ENCODE measurements around the gene CMKLR1. TPM values are rescaled to one million over a fixed set of nuclear protein-coding genes. Genes with fewer than 3 reads are reported as not detected.

CMKLR1 gene
- total RNA-seq, 1 experiment from 2014 or later, result 0.15 TPM

- ATAC-seq, result no peak
- no peak overlapping the region for H2AFZ ChIP-seq (ENCODE audit: low read depth, low read length, poor library complexity, severe bottlenecking)
- H3K27me3 ChIP-seq (ENCODE audit: insufficient read depth, low read length), result peaks cover 16% of the 10 kb centered on the region; the same call in 1 of the 2 replicates
- RAD21 ChIA-PET (ENCODE audit: low non-redundant PET in 1 of 2, low total read pairs in 2 of 2, uncharacterized antibody in 2 of 2, unreplicated experiment in 2 of 2), result no interaction called here
- BruUV-seq (replicated peaks), result no TSS peak
- TF ChIP-seq POLR2AphosphoS5 (IDR thresholded peaks at IDR 0.05; ENCODE audit: low read depth, low read length) (no peak), ATF3 (IDR thresholded peaks at IDR 0.05) (no peak), EZH2 (IDR thresholded peaks at IDR 0.05) (no peak), EGR1 (IDR thresholded peaks at IDR 0.05; ENCODE audit: low read depth) (no peak), SP1 (IDR thresholded peaks at IDR 0.05; ENCODE audit: low read depth) (no peak), ZBTB33 (IDR thresholded peaks at IDR 0.05; ENCODE audit: extremely low read depth, insufficient replicate concordance, low read length) (no peak), ZFX (IDR thresholded peaks at IDR 0.05) (no peak), JUND (IDR thresholded peaks at IDR 0.05) (no peak), TCF7L2 (IDR thresholded peaks at IDR 0.05; ENCODE audit: borderline replicate concordance, extremely low read depth, insufficient read depth, insufficient read length) (no peak)
- TF ChIP-seq, protein P1, sequence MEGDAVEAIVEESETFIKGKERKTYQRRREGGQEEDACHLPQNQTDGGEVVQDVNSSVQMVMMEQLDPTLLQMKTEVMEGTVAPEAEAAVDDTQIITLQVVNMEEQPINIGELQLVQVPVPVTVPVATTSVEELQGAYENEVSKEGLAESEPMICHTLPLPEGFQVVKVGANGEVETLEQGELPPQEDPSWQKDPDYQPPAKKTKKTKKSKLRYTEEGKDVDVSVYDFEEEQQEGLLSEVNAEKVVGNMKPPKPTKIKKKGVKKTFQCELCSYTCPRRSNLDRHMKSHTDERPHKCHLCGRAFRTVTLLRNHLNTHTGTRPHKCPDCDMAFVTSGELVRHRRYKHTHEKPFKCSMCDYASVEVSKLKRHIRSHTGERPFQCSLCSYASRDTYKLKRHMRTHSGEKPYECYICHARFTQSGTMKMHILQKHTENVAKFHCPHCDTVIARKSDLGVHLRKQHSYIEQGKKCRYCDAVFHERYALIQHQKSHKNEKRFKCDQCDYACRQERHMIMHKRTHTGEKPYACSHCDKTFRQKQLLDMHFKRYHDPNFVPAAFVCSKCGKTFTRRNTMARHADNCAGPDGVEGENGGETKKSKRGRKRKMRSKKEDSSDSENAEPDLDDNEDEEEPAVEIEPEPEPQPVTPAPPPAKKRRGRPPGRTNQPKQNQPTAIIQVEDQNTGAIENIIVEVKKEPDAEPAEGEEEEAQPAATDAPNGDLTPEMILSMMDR (IDR thresholded peaks at IDR 0.05 in 2 of 3, conservative IDR thresholded peaks at IDR 0.05 in 1 of 3; ENCODE audit: borderline replicate concordance in 1 of 3, insufficient read depth in 1 of 3, low read depth in 2 of 3, low read length in 2 of 3), result no peak
- no peak for DNase-seq (ENCODE audit: low read depth, low spot score)
- H3K36me3 ChIP-seq (ENCODE audit: control insufficient read depth in 1 of 2, insufficient read depth in 2 of 2, low read length in 2 of 2), result no peaks in the 10 kb centered on the region
- no peaks in the 10 kb centered on the region for H3K9me2 ChIP-seq (ENCODE audit: insufficient read depth)
- no peak overlapping the region for H3K9ac ChIP-seq (ENCODE audit: low read length)
- no peaks in the 10 kb centered on the region for H3K4me1 ChIP-seq (ENCODE audit: control insufficient read depth in 1 of 2, insufficient read depth in 2 of 2, low read length in 2 of 2)
- H3K79me2 ChIP-seq (ENCODE audit: insufficient read depth, low read length), result no peaks in the 10 kb centered on the region
- H3K9me3 ChIP-seq (ENCODE audit: control insufficient read depth in 1 of 2, insufficient read depth in 1 of 2, low read depth in 1 of 2, low read length in 2 of 2), result no peaks in the 10 kb centered on the region
- H4K20me1 ChIP-seq (ENCODE audit: insufficient read depth), result no peaks in the 10 kb centered on the region
- no peak overlapping the region for H3K4me3 ChIP-seq (replicated peaks in 1 of 2; ENCODE audit: low read depth in 1 of 2, low read length in 2 of 2)
- no peak overlapping the region for H3K4me2 ChIP-seq (ENCODE audit: low read length)
- intact Hi-C loops (cut with micrococcal nuclease), result no loop called here
- POLR2A ChIA-PET, result no interaction called here
- no peak overlapping the region for H3K27ac ChIP-seq (ENCODE audit: low read depth, low read length)
- CTCF ChIA-PET, result no interaction called here
These were observed 16.0 kb upstream of the CMKLR1 start for GRCh38 chr12:108355069-108355468.
